ENCODE measurements around the gene WDR82. TPM values are rescaled to one million over a fixed set of nuclear protein-coding genes. Genes with fewer than 3 reads are reported as not detected.

Gene WDR82
- total and polyA plus RNA-seq, 2 of the 8 experiments (the other 6 are each of a cell fraction or from before 2014, with no cell fraction given) = 33.5 to 82.7 TPM

DNA sequence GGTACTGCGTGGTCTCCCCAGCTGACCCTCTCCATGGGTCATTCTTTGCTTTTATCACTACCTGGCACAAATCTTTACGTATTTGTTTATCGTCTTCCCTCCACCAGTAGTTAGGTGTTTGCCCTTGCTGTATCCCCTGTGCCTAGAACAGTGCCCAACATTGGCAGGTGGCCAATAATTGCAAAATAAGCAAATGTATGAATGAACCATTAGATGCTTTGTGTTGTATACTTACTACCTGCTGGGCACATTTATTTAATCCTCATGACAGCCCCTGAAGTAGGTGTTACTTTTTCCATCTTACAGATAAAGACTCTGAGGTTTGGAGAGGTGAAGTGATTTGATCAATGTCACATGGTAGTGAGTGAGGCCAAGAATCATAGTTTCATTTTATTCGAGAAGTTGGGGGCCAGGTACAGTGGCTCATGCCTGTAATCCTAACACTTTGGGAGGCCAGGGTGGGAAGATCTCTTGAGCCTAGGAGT, 37.5 kb downstream of the WDR82 start (continued):
- TF ChIP-seq ZNF274 (IDR thresholded peaks at IDR 0.05; ENCODE audit: borderline replicate concordance, extremely low read depth, low read length) (no peak), CHD2 (IDR thresholded peaks at IDR 0.05; ENCODE audit: low read length) (no peak), YY1 (IDR thresholded peaks at IDR 0.05; ENCODE audit: low read depth, low read length) (no peak), CHD7 (IDR thresholded peaks at IDR 0.05; ENCODE audit: insufficient replicate concordance, low read length) (no peak), SIN3A (conservative IDR thresholded peaks at IDR 0.05 in 1 of 2, IDR thresholded peaks at IDR 0.05 in 1 of 2; ENCODE audit: low read depth in 1 of 2, low read length in 2 of 2) (no peak), CBX8 (IDR thresholded peaks at IDR 0.05; ENCODE audit: borderline replicate concordance, low read depth, low read length) (no peak)
